ENCODE results near the gene PPAN. TPM values are rescaled to one million over a fixed set of nuclear protein-coding genes. Genes with fewer than 3 reads are reported as not detected.

PPAN gene
- total RNA-seq, 2 donors from 2014 or later = 106 to 117 TPM

Other genes with a start within 250 kb of the PPAN start
- gene OLFM2, start 169.8 kb upstream of the PPAN start, total RNA-seq = 1 to 10 TPM; 1.1 to 1.2 TPM
- 1 to 10 TPM; 1.1 to 5.0 TPM for gene COL5A3, start 95.9 kb upstream of the PPAN start, total RNA-seq
- gene RDH8, start 92.9 kb upstream of the PPAN start, total RNA-seq = not detected
- gene SHFL, start 20.0 kb upstream of the PPAN start, total RNA-seq = 10 to 100 TPM; 55.0 to 70.4 TPM
- 10 to 100 TPM; 13.2 to 17.6 TPM for gene ANGPTL6, start 3.7 kb upstream of the PPAN start, total RNA-seq
- 10 to 100 TPM; 65.4 to 73.9 TPM for gene P2RY11, start 5.3 kb downstream of the PPAN start, total RNA-seq
- 100 to 1,000 TPM; 277 to 278 TPM for gene EIF3G, start 13.5 kb downstream of the PPAN start, total RNA-seq
- gene DNMT1, start 88.6 kb downstream of the PPAN start, total RNA-seq = 100 to 1,000 TPM; 294 to 304 TPM
- 10 to 100 TPM; 11.5 to 11.6 TPM for gene S1PR2, start 125.0 kb downstream of the PPAN start, total RNA-seq
- 10 to 100 TPM; 83.2 to 93.6 TPM for gene MRPL4, start 145.9 kb downstream of the PPAN start, total RNA-seq
- 10 to 100 TPM; 20.7 to 40.1 TPM for gene ICAM1, start 164.8 kb downstream of the PPAN start, total RNA-seq
- gene ICAM4, start 180.6 kb downstream of the PPAN start, total RNA-seq = 1 to 10 TPM; 1.5 to 1.9 TPM
- 1 to 10 TPM; 3.1 to 3.8 TPM for gene ICAM5, start 183.6 kb downstream of the PPAN start, total RNA-seq
- 1 to 10 TPM; 5.9 TPM for gene ZGLP1, start 203.5 kb downstream of the PPAN start, total RNA-seq
- 10 to 100 TPM; 13.0 to 16.3 TPM for gene FDX2, start 209.7 kb downstream of the PPAN start, total RNA-seq
- 10 to 100 TPM; 60.2 to 68.3 TPM for gene RAVER1, start 227.2 kb downstream of the PPAN start, total RNA-seq
- 100 to 1,000 TPM; 163 to 183 TPM for gene ICAM3, start 233.3 kb downstream of the PPAN start, total RNA-seq